Measurements from ENCODE around the gene EZH1.

The EZH1 gene

GRCh38 chr17:42725143-42725542 lies 19.7 kb downstream of the EZH1 start:
- no peak for DNase-seq (ENCODE audit: low read depth, low spot score)
- H3K4me3 ChIP-seq (ENCODE audit: low read depth, low read length), result no peak overlapping the region
- in situ Hi-C loops (cut with HindIII; ENCODE audit: low sequenced_read_pairs), result no loop called here

GRCh38 chr17:42723636-42724035 lies 21.2 kb downstream of the EZH1 start:
- in situ Hi-C loops (cut with HindIII; ENCODE audit: low sequenced_read_pairs), result no loop called here
- no peak for DNase-seq (ENCODE audit: low read depth, low spot score)
- TF ChIP-seq CTCF (IDR thresholded peaks at IDR 0.05; ENCODE audit: low read depth, low read length), result no peak
- H3K4me3 ChIP-seq (ENCODE audit: low read depth, low read length), result no peak overlapping the region

More at GRCh38 chr17:42725143-42725542, 19.7 kb downstream of the EZH1 start:
- no peak for TF ChIP-seq CTCF (IDR thresholded peaks at IDR 0.05; ENCODE audit: low read depth, low read length)

GRCh38 chr17:42720996-42721583 lies 23.8 kb downstream of the EZH1 start:
- in situ Hi-C loops (cut with HindIII; ENCODE audit: low sequenced_read_pairs), result no loop called here
- H3K4me3 ChIP-seq (ENCODE audit: low read depth, low read length), result no peak overlapping the region
- TF ChIP-seq CTCF (IDR thresholded peaks at IDR 0.05; ENCODE audit: low read depth, low read length), result peak; percentile 64
- peak; percentile 69 for DNase-seq (ENCODE audit: low read depth, low spot score)

DNA sequence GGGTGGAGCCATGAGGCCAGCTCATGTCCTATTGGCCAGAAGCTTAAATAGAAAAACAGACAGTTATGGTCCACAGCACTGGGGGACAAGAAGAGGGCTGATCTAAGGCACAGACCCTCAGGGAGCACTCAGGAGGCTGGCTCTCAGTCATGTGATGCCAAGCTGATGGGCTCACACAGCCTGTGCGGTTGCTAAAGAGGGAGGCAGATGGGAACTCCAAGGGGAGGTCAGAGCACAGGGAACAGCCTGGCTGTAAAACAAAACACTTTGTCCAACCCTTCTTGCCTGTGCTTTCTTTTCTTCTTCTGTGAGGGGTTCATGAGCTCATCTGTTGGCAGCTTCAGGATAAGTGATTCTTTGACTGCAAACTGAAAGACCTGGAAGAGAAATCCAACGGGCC lies 35.3 kb downstream of the EZH1 start:
- no peak overlapping the region for H3K4me3 ChIP-seq (ENCODE audit: low read depth, low read length)
- no peak for DNase-seq (ENCODE audit: low read depth, low spot score)
- TF ChIP-seq CTCF (IDR thresholded peaks at IDR 0.05; ENCODE audit: low read depth, low read length), result no peak
- in situ Hi-C loops (cut with HindIII; ENCODE audit: low sequenced_read_pairs), result no loop called here

- DNase-seq (ENCODE audit: low read depth, low spot score), result no peak
- in situ Hi-C loops (cut with HindIII; ENCODE audit: low sequenced_read_pairs), result no loop called here
- no peak overlapping the region for H3K4me3 ChIP-seq (ENCODE audit: low read depth, low read length)
- no peak for TF ChIP-seq CTCF (IDR thresholded peaks at IDR 0.05; ENCODE audit: low read depth, low read length)
Observed at GRCh38 chr17:42708588-42708987, 36.3 kb downstream of the EZH1 start.

DNA sequence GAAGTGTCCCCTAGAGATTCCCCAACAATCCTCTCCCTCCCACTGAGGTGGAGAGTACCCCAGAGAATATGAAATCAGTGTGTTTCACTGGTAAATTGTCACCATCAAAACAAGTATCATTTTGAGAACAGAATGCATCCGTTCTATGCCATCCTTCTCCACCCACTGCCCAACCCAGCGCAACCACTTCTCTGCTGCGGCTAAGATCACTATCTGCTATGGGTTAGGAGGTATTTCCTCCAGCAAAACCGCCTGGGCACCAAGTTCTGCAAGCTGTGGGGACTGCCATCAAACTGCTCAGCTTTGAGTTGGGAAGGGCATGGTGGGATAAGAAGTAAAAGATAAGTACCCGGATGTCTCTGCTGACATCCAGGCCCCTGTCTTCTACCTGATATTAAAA lies 38.1 kb downstream of the EZH1 start:
- H3K4me3 ChIP-seq (ENCODE audit: low read depth, low read length), result no peak overlapping the region
- no peak for TF ChIP-seq CTCF (IDR thresholded peaks at IDR 0.05; ENCODE audit: low read depth, low read length)
- in situ Hi-C loops (cut with HindIII; ENCODE audit: low sequenced_read_pairs), result no loop called here
- DNase-seq (ENCODE audit: low read depth, low spot score), result no peak
